Measurements from ENCODE around the gene PPT2. TPM values are rescaled to one million over a fixed set of nuclear protein-coding genes. Genes with fewer than 3 reads are reported as not detected.
A peak's percentile ranks its signal among the peaks of the same experiment; 100 is the strongest.

Gene PPT2
- total and polyA plus RNA-seq, 2 of the 8 experiments (the other 6 are each of a cell fraction or from before 2014, with no cell fraction given), result 24.1 to 39.5 TPM

DNA sequence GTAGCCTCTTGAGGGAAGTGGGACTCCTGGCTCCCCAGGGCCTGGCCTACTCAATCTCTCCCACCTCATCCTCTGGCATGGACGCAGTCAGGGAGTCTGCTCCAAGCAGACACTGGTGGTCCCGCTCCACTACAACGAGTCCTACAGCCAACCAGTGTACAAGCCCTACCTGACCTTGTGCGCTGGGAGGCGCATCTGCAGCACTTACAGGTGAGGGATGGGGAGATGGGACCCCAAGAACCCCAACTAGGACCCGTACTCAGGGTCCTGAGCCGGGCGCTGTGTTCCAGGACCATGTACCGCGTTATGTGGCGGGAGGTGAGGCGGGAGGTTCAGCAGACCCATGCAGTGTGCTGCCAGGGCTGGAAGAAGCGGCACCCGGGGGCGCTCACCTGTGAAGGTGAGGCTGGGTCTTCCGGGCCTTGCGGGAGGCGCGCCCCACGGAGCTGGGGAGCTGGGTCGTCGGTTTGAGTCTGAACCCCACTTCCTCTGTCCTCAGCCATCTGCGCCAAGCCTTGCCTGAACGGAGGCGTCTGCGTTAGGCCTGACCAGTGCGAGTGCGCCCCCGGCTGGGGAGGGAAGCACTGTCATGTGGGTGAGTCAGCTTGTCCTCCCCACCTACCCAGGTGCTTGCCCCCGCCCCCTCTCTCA lies 12.6 kb downstream of the PPT2 start (continued):
- peak; percentile 34; the same call in 1 of the 2 replicates for TF ChIP-seq MAFK (IDR thresholded peaks at IDR 0.05; ENCODE audit: low read depth, low read length)
- no peak for TF ChIP-seq YY1 (IDR thresholded peaks at IDR 0.05; ENCODE audit: low read depth, low read length)
- no peak for TF ChIP-seq EGR1 (IDR thresholded peaks at IDR 0.05; ENCODE audit: borderline replicate concordance, low read depth, low read length)
- TF ChIP-seq JUND (IDR thresholded peaks at IDR 0.05; ENCODE audit: low read length), result peak; percentile 83
- peak; percentile 59 for TF ChIP-seq MAX (IDR thresholded peaks at IDR 0.05)
- TF ChIP-seq CTCF (IDR thresholded peaks at IDR 0.05; ENCODE audit: control extremely low read depth in 1 of 3, insufficient read depth in 1 of 3, low read depth in 1 of 3, low read length in 3 of 3), result peak in 2 of 3 experiments; percentile 67 to 71; a peak in 3 of 4 replicates
- TF ChIP-seq CREB1 (IDR thresholded peaks at IDR 0.05), result no peak; the same call in 1 of the 2 replicates

Measured in H1 (cell line).